Activated T-helper 9 cell treated with anti-CD3 and anti-CD28 coated beads, Interleukin-2, amount 50 U/mL, for 16 hours (primary cell): ENCODE data around the gene UNC13D.
"Not testable (repeated sequence)": the region's sequence is repeated elsewhere in the genome, so short reads cannot be mapped to it uniquely, and the experiment has no call there.

Experiments
- DNase-seq: peaks from one replicate; pipeline ENCODE4 v3.0.0-alpha.2; 2020; ENCODE audit warnings: low read depth

The UNC13D gene

DNA sequence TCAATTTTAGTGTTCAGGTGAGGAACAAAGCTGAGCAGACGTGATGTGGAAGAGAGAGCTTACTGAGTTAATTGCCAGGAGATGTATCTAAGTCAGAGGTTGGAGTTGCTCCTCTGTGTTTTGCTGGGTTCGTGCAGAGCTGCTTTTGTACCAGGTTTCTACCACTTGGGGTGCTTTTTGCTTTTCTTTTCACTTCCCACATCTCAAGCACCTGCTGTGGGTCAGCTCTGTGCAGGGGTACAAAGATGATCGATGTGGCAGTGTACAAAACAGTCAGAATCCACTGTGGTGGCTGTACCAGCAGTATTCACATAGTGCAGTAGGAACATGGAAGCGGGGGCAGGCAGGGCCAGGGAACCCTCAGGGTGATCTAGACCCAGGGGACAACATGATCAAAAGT, 44.8 kb downstream of the UNC13D start:
- no peak for DNase-seq

DNA sequence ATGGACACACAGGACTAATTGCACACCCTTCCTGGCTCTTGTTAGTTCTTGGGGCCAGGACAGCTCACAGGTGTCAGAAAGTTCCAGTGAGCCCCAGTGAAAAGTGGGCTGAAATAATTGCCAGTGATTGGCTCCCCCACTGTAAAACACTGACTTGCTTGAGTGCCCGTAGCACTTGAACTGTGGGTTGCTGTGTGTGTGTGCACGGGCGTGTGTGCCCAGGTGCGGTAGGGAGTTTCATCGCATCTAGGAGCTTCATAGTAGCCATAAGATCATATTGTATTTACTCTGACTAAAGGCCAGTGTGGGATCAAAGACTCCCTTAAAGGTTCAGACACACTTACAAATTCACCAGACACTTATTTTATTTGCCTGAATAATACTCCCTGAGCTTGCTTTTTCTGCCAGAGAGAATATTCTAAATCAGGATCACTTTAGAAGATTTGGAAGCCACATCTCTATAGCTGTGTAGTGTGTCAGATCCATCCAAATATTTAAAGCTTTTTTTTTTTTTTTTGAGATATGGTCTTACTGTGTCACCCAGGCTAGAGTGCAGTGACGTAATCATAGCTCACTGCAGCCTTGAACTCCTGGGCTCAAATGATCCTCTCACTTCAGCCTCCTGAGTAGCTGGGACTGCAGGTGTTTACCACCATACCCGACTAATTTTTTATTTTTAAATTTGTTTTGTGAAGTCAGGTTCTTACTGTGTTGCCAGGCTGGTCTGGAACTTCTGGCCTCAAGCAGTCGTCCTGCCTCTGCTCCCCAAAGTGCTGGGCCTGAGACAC, 48.2 kb downstream of the UNC13D start:
- DNase-seq: no peak

DNA sequence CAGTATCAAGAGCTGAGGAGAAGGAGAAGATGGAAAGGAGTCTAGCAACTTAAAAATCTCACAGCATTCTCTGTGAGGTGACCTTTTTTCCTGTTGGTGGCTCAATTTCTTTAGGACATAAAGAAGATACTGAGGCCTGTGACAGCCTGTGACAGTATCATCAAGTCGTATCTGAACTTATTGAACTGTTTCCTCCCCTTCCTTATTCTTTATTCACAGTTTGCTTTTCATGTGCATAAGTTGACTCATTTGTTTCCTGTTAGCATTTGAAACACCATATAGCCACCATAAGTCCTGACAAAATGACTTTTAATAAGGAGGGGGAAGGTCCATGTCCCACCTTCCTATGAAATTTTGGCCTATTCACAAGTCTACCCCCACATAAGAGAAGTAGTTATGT, 50.7 kb downstream of the UNC13D start:
- no peak for DNase-seq

DNA sequence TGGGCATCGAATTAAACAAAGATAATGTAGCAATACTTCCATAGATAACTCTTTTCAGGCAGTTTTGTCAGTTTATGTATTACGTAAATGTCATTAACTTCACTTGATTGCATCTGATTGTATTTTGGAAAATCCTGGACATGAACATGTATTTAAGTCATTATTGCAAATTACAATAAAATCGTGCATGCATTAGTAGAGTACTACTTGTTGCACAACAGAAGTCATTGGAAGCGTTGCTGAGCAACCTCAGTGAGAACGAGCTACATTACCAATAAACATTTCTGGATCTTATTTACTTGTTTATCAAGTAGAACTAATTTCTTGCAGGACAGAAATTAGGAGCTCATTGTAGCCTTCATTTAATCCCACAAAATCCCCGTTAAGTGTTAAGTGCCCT, 53.0 kb downstream of the UNC13D start:
- DNase-seq: no peak

DNA sequence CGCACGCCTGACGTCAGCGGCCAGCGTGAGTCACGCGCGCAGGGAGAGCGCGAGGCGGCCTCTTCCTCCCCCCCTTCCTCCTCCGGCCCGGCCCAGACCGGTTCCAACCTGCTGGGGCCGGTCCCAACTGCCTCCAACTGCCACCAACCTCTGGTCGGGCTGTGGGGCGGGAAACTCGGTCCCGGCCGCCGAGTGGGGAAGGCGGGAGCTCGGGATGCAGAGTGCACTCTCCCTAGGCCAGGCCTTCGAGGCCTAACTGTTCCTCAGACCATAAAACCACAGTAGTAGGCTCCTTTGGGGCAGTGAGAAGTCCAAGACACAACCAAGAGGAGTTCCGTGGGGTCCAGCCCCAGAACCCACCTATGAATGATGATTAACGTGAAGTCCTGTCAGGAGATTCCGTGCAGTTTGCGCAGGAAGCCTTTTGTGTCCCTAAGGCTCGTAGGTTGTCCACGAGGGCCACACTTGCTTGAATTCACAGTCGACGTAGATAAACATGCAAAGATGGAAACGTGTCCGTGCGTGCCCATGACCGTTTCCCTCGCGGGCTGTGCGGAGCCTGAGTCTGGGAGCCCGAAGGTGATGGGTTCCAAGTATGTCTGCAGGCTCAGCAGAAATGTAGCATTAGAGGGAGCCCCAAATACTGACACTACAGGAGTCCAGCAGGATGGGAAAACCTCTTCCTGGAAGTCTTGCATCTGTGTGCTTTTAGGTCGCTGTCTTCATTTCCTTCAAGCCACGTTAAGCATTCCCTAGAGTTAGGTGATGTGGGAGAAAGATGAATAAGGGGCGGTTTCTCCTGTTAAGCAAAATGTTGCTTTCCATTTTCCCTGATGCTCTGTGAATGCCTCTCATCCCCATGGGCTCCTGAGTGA, 59.0 kb downstream of the UNC13D start:
- peak; percentile 84 for DNase-seq

DNA sequence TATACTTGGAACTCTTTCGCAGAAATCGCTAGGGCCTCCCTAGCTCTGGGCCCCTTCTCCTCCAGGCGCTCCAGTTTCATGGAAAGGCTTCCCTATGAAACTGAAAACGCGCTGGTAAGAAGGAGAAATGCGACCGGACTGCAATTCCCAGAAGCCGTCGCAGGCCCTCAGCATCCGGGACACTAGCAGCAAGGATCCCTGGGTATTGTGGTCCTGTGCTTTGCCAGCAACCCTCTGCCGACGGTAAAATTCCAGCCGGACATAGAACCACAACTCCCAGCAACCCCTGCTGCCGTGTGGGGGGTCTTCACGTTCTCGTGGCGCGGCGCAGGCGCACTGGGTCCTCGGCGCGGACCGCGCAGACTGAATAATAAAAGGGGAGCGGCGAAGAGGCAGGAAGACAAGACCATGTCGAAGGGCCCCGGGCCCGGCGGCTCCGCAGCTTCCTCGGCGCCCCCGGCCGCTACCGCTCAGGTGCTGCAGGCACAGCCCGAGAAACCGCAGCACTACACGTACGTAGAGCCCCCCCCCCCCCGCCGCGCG, 59.7 kb downstream of the UNC13D start, which contains the start of gene UNK:
TSS of gene UNK (plus strand) at position 334 of the 543 bp plus-strand sequence. CDS start at position 409, 75 bp downstream.
- peak; percentile 90 for DNase-seq

DNA sequence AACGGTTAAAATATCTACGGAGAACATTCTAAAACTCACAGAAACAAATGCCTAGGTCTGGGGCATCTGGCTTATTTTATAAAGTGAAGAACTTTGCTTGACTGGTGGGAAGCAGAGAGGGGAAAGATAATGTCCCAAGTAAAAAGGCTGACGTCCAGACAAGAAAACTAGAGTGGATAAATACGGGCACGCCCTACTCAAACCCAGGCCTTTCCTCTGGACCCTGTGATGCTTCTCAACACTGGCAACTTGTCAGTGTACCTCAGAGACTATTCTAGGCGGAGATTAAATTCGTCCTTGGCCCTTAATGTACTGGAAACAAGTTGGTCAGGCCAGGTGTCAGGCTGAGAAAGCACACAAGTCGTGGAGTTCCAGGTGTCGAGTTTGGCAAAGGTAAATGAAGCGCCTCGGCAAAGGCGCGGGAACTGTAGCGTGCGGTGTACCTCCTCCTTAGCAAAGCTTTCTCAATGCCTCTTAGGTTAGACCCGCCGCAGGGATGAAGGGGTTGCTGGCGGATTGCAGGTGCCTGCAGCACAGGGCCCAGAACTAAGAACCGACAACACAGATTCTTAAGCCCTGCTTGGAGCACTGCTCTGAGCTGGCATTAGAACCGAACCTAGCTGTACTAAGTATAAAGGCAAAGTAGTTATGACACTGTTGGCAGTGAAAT, 60.3 kb downstream of the UNC13D start:
- no peak for DNase-seq

DNA sequence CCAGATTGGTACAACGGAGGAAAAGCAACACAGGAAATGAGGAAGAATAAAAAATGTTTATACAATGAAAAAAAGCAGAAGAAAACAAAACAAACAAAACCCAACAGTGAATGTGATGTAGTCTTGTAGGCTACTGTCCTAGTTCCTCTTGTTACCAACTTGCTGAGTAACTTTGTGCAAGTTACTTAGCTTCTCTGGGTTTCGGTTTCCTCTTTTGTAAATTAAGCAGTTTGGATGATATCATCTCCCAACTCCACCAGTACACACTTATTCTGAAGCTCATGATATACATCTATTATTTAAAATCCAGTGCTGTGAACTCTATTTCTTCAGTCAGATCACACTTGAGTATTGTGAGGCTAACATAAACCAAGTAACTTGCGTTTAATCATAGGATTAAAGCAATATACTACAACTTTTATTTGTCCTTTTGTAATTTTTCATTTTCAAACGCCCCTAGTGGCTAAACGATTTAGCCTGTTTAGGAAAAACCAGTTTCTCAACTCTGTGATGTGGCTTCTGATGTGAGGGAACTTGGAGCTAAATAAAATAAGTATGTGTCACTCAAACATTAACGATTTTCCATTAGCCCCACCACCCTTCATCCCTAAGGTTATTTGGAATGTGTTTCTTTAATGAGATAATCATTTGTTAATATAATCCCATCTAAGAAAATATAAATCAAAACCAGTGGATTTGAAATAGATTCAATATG, 61.0 kb downstream of the UNC13D start:
- DNase-seq: no peak

DNA sequence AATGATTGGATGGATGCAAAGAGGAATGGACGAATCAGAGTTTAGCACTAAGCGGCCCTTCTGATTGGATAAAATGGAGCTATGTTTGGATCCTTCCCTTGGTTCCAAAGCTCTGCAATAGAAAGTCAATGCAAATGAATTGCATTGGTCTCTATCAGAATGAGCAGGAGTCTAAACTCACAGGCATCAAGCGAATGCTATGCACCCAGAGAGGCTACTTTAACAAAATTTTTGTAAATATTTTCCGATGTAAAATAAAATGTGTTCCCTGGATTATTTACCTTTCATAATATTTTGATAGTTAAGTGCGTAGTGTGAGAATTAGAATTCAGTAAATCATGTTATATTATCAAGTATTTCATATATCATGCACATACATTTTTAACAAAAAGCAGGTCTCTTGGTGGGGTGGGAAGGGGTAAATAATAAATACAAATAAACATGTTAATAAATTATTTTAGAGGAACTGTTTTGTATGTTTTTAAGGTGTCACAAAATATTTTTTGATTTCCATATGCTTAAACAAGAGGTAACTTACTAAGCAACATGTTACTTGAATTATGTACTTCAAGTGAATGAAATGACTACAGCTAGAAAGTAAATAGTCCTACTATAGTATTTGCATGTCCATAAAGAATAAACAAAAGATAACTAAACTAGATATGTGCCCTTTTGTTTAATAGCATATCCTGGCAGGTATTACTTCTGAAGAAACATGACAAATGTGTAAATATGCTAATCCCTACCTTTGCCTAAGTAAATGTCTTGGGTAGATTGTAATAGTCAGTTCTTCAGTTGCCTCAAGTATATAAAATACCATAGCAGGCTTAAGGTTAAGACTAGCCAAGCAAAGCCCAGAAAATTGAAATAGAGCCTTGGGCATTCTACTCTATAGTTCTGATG, 64.0 kb downstream of the UNC13D start:
- DNase-seq: no peak

DNA sequence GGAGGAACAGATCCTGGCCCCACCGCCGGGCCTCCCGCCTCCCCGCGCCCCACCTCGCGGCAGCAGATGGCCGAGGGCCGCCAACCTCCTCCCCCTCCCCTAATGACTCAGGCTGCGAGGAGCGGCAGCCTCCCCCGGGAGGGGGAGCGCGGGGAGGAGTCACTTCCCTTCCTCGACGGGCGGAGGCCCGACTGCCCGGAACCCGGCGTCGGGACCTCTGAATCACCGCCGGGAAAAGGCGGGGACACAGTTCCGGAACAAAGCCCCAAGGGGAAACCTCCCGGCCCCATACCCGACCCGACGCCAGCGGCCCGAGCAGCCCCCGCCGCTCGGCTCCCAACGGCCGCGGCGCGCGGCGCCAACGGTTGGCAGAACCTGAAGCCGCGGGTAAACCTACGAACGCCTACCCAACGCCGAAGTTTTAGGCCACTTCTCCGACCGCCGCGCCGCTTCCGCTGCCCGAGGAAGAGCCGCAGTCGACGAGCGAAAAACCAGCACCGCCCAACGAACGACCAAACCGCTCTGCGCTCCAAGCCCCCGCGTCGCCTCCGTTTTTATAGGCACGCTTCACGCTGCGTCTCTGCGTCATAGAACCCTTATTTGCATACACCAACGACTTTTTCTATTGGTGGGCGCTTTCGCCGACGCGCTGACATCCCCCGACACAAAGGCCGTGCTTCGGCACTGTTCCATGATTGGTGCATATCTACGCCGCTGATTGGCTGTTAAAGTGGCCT, 64.8 kb downstream of the UNC13D start:
- peak; percentile 88 for DNase-seq

DNA sequence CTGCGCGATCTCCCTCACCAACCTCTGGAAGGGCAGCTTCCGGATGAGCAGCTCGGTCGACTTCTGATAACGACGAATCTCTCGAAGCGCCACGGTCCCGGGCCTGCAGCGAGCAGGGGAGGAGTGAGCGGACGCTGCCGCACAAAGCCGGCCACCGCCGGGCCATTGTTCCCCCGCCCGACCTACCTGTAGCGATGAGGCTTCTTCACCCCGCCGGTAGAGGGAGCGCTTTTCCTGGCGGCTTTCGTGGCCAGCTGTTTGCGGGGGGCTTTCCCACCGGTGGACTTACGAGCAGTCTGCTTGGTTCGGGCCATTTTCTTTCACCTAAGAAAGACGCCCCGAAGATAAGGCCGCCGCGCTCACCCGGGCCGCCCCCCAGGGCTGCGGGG, 65.3 kb downstream of the UNC13D start:
- no peak for DNase-seq

DNA sequence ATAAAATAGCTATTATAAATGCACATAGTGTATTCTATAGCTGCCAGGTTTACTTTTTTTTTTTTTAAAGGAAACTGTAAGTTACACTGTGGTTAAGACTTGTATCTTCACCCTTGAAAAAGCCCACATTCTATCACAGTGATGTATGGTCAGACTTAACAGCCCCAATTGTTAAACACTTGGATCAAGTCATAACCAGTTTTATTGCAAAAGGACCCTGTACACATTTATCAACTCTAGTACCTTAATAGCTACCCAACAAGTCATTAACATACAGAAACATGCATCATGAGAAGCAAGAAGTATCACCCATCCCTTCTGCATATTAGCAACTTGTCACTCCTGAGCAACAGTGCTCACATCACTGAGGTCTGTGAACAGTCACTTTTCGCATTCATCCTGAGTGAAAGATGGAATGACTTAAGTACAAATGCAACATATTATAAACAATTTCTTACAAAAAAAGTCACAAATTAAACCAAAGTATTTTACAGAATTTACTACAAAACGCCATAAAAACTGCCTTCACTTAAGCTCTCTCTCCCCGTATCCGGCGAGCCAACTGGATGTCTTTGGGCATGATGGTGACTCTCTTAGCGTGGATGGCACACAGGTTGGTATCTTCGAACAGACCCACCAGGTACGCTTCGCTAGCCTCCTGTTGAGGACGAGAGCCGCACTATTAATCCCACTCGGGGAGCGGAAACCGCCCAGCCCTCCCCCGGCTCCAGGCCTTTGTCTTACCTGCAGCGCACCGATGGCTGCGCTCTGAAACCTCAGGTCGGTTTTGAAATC, 65.9 kb downstream of the UNC13D start:
- not testable (repeated sequence) for DNase-seq

DNA sequence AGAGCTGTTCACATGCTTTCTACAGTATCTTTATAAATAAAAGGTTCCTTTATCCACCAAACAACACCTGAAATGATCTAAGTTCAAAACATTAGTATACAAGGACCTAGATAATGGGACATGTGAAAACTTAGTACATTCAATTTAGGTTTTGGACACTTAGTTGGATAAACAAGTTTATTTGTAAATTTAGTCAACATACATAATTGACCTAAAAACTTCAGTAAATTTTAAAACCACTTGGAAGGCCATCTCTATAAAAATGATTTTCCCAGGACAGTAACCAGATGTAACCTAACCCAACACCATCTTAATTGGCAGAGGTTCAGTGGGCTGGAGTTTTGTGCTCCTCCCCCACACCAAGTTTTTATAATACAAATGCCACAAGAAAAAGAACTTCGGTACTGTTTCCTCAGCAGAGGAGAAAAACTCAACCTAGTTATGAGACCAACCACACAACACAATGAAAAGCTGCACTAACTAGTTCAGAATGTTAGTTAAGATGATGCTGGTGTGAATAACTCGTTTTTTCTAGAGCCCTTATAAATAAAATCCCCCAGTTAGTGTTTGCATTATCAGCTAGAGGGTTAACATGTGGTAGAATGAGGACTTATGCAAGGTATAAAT, 66.8 kb downstream of the UNC13D start:
- DNase-seq: no peak
